HG03442 (cell line): Measurements from ENCODE around the gene TBC1D8.

Source experiments
- ATAC-seq: cut with Tn5 transposase; IDR thresholded peaks from one replicate; pipeline ENCODE4 v1.9.1; 2021; ENCODE audit warnings: mild to moderate bottlenecking, moderate library complexity; ENCODE audit not compliant: unreplicated experiment

TBC1D8 gene

GRCh38 chr2:101004620-101005325, 146.4 kb downstream of the TBC1D8 start:
- ATAC-seq: no peak

- ATAC-seq: no peak
Measured at GRCh38 chr2:101003278-101003775, 147.9 kb downstream of the TBC1D8 start.

- no peak for ATAC-seq
Measured at GRCh38 chr2:101002562-101003277, 148.5 kb downstream of the TBC1D8 start.

GRCh38 chr2:101001691-101002561, 149.3 kb downstream of the TBC1D8 start, which contains the start of gene RPL31:
RPL31 (plus strand) TSS chr2:101002289; CDS start chr2:101002702, 413 bp downstream.
- peak; percentile 97 for ATAC-seq

GRCh38 chr2:100999995-101000394, 151.2 kb downstream of the TBC1D8 start:
- ATAC-seq: no peak

GRCh38 chr2:100998235-100998573, 153.0 kb downstream of the TBC1D8 start:
- no peak for ATAC-seq

GRCh38 chr2:100997509-100998234, 153.5 kb downstream of the TBC1D8 start:
- ATAC-seq: no peak

GRCh38 chr2:100995309-100996075, 155.7 kb downstream of the TBC1D8 start:
- no peak for ATAC-seq

GRCh38 chr2:100993294-100993693, 157.9 kb downstream of the TBC1D8 start:
- no peak for ATAC-seq

- ATAC-seq: no peak
Measured at GRCh38 chr2:100992262-100992661, 158.9 kb downstream of the TBC1D8 start.

GRCh38 chr2:100991404-100991773, 159.8 kb downstream of the TBC1D8 start:
- ATAC-seq: no peak

- ATAC-seq: no peak
Measured at GRCh38 chr2:100990650-100991403, 160.4 kb downstream of the TBC1D8 start.

- ATAC-seq: no peak
Measured at GRCh38 chr2:100990166-100990565, 161.0 kb downstream of the TBC1D8 start.

GRCh38 chr2:100989666-100990065, 161.5 kb downstream of the TBC1D8 start:
- ATAC-seq: no peak

GRCh38 chr2:100988630-100989417, 162.4 kb downstream of the TBC1D8 start:
- no peak for ATAC-seq

- ATAC-seq: no peak
Measured at GRCh38 chr2:100987974-100988373, 163.2 kb downstream of the TBC1D8 start.

GRCh38 chr2:100987536-100987935, 163.6 kb downstream of the TBC1D8 start:
- no peak for ATAC-seq

GRCh38 chr2:100986157-100986556, 165.0 kb downstream of the TBC1D8 start:
- ATAC-seq: no peak
